ENCODE data around the gene PSAP. TPM values are rescaled to one million over a fixed set of nuclear protein-coding genes. Genes with fewer than 3 reads are reported as not detected.

PSAP gene
- polyA plus RNA-seq, 3 donors: 3,391 to 8,673 (median 7,346) TPM

DNA sequence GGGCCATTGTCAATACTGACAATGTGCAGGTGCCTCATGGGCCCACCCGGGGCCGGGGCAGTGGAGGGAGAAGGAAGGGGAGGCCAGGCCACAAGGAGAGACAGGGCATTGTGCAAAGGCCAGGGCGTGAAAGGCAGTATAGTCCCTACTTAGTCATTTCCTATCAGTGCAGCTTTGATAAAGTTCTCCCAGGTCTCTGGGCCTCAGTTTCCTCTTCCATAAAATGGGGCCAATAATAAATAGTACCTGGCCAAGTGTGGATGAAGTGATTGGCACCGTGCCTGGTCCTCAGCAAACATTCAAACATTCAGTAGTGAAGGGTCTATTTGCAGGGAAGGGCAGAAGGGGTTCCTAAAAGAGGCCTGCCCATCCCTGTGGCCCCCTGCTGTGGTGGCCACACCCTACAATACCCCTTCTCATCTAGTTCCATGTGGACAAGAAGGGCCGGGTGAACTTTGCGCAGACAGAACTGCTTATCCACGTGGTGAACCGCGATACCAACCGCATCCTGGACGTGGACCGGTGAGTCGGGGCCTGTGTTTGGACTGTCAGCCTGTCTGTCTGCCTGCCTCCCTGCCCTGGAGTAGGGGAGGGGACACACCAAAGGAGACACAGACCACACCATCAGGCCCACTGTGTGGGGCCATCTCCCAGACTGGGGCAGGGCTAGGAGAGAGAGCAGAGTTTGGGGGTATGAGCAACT is 40.9 kb downstream of the PSAP start:
- intact Hi-C loops (cut with micrococcal nuclease): loop anchor here (5.0 to 10.0 kb wide), 2 partner anchors 83 to 495 kb away; partner anchors contain the start of gene SLC29A3 (in 1 of the 2)
- Histone ChIP-seq H3K27me3 (ENCODE audit: control insufficient read depth in 2 of 2, insufficient read depth in 2 of 2, low read length in 2 of 2) (no peaks in the 10 kb centered on the region), H2AFZ (ENCODE audit: insufficient read depth, low read depth, low read length, poor library complexity, severe bottlenecking) (no peak overlapping the region), H3K9me3 (replicated peaks in 1 of 2; ENCODE audit: control insufficient read depth in 1 of 2, insufficient read depth in 1 of 2, low read length in 2 of 2) (no peaks in the 10 kb centered on the region), H3K4me2 (replicated peaks; ENCODE audit: extremely low read depth, low read length, poor library complexity, severe bottlenecking) (no peak overlapping the region), H3K4me3 (replicated peaks in 1 of 3; ENCODE audit: low read depth in 2 of 3, low read length in 3 of 3) (no peak overlapping the region), H3K36me3 (replicated peaks in 1 of 2; ENCODE audit: control insufficient read depth in 1 of 2, insufficient read depth in 2 of 2, low read length in 2 of 2) (peaks cover 38 to 49% of the 10 kb centered on the region in 2 donors), H3K27ac (ENCODE audit: low read depth in 1 of 2, low read length in 2 of 2) (no peak overlapping the region), H3K9ac (ENCODE audit: insufficient read depth, low read length, poor library complexity, severe bottlenecking) (no peak overlapping the region), H3K4me1 (ENCODE audit: control insufficient read depth in 1 of 2, insufficient read depth in 2 of 2, low read length in 2 of 2) (peaks cover 51 to 78% of the 10 kb centered on the region in 2 donors), H4K20me1 (ENCODE audit: insufficient read depth, low read length) (peaks cover 62% of the 10 kb centered on the region), H3K79me2 (ENCODE audit: insufficient read depth, low read length) (peaks cover 10% of the 10 kb centered on the region)
- H3K4me3 Mint-ChIP-seq: no peak overlapping the region
- TF ChIP-seq, protein P1, sequence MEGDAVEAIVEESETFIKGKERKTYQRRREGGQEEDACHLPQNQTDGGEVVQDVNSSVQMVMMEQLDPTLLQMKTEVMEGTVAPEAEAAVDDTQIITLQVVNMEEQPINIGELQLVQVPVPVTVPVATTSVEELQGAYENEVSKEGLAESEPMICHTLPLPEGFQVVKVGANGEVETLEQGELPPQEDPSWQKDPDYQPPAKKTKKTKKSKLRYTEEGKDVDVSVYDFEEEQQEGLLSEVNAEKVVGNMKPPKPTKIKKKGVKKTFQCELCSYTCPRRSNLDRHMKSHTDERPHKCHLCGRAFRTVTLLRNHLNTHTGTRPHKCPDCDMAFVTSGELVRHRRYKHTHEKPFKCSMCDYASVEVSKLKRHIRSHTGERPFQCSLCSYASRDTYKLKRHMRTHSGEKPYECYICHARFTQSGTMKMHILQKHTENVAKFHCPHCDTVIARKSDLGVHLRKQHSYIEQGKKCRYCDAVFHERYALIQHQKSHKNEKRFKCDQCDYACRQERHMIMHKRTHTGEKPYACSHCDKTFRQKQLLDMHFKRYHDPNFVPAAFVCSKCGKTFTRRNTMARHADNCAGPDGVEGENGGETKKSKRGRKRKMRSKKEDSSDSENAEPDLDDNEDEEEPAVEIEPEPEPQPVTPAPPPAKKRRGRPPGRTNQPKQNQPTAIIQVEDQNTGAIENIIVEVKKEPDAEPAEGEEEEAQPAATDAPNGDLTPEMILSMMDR (IDR thresholded peaks at IDR 0.05): no peak
- peaks cover 0 to 4% (median 0%) of the 10 kb centered on the region in 3 donors for H3K27me3 Mint-ChIP-seq (ENCODE audit: low read depth in 3 of 3)
- WGBS (ENCODE audit: insufficient coverage): 80% methylated on average over 10 of the region's 13 CpGs
- H3K9me3 Mint-ChIP-seq: peaks cover 0 to 4% (median 0%) of the 10 kb centered on the region in 7 donors
- H3K4me1 Mint-ChIP-seq: peaks cover 63% of the 10 kb centered on the region
- peaks cover 54 to 63% of the 10 kb centered on the region in 2 donors for H3K36me3 Mint-ChIP-seq
- no peak for DNase-seq
- peak overlapping the region in 3 of 7 donors; percentile 35 to 41 (median 38) for H3K27ac Mint-ChIP-seq

GRCh38 chr10:71809628-71810027 is 41.4 kb downstream of the PSAP start:
- H3K4me1 ChIP-seq (ENCODE audit: control insufficient read depth in 1 of 2, insufficient read depth in 2 of 2, low read length in 2 of 2): peaks cover 51 to 78% of the 10 kb centered on the region in 2 donors
- no peaks in the 10 kb centered on the region for H3K27me3 ChIP-seq (ENCODE audit: control insufficient read depth in 2 of 2, insufficient read depth in 2 of 2, low read length in 2 of 2)
- no peak overlapping the region for H3K9ac ChIP-seq (ENCODE audit: insufficient read depth, low read length, poor library complexity, severe bottlenecking)
- DNase-seq: no peak
- Mint-ChIP-seq H3K27me3 (ENCODE audit: low read depth in 3 of 3) (peaks cover 0 to 4% (median 0%) of the 10 kb centered on the region in 3 donors), H3K27ac (peak overlapping the region in 1 of 7 donors; percentile 37), H3K4me3 (no peak overlapping the region), H3K4me1 (peaks cover 63% of the 10 kb centered on the region), H3K9me3 (peaks cover 0 to 4% (median 0%) of the 10 kb centered on the region in 7 donors), H3K36me3 (peaks cover 49 to 57% of the 10 kb centered on the region in 2 donors)
- H3K4me3 ChIP-seq (replicated peaks in 1 of 3; ENCODE audit: low read depth in 2 of 3, low read length in 3 of 3): no peak overlapping the region
- H3K27ac ChIP-seq (ENCODE audit: low read depth in 1 of 2, low read length in 2 of 2): no peak overlapping the region
- 96% methylated on average over 18 of the region's 25 CpGs for WGBS (ENCODE audit: insufficient coverage)
- no peak overlapping the region for H2AFZ ChIP-seq (ENCODE audit: insufficient read depth, low read depth, low read length, poor library complexity, severe bottlenecking)
- H4K20me1 ChIP-seq (ENCODE audit: insufficient read depth, low read length): peaks cover 56% of the 10 kb centered on the region
- peaks cover 4% of the 10 kb centered on the region for H3K79me2 ChIP-seq (ENCODE audit: insufficient read depth, low read length)
- H3K9me3 ChIP-seq (replicated peaks in 1 of 2; ENCODE audit: control insufficient read depth in 1 of 2, insufficient read depth in 1 of 2, low read length in 2 of 2): no peaks in the 10 kb centered on the region
- peaks cover 32 to 43% of the 10 kb centered on the region in 2 donors for H3K36me3 ChIP-seq (replicated peaks in 1 of 2; ENCODE audit: control insufficient read depth in 1 of 2, insufficient read depth in 2 of 2, low read length in 2 of 2)
- no peak overlapping the region for H3K4me2 ChIP-seq (replicated peaks; ENCODE audit: extremely low read depth, low read length, poor library complexity, severe bottlenecking)
- TF ChIP-seq, protein P1 (IDR thresholded peaks at IDR 0.05): no peak
- intact Hi-C loops (cut with micrococcal nuclease): loop anchor here (5.0 to 10.0 kb wide), 3 partner anchors 37 to 495 kb away; partner anchors contain the start of genes SLC29A3 (in 1 of the 2) and VSIR (in 1 of the 2)
